Sciatic nerve (tissue), 2 donors: ENCODE results near the gene UBE2D1. TPM values are rescaled to one million over a fixed set of nuclear protein-coding genes. Genes with fewer than 3 reads are reported as not detected.
A peak's percentile ranks its signal among the peaks of the same experiment; 100 is the strongest.

Source experiments
- ATAC-seq: fragments of 200-7000 bp; cut with Tn5 transposase; one replicate; pipeline ENCODE4 v1.9.1; 2020; ENCODE audit warnings: mild to moderate bottlenecking, moderate library complexity
- DNase-seq: peaks from one replicate; pipeline ENCODE4 v3.0.0-alpha.2; 2020; ENCODE audit warnings: low spot score
- intact Hi-C: fragments of 100-400 bp; cut with DNase I; formaldehyde crosslinking; loops from one replicate; pipeline ENCODE4 v1.14.2; 2022
- total RNA-seq: library from RNA; stranded (reverse); fragmentation: NEBNext Ultra II Directional; extraction: Animal tissue kit (Norgen Biotek cat#: 25700); gene quantifications from one replicate; pipeline ENCODE4 v1.2.1, GENCODE V29; 2021
- donor health status: DM: no; HTN: no; CAD: no.
- donor health status: DM: no; HTN: no; CAD: no.

The UBE2D1 gene
- total RNA-seq, 1 donor from 2014 or later = 16.8 TPM

- ATAC-seq (peak; percentile 64), DNase-seq (peak; percentile 59)
- intact Hi-C loops = no loop called here
Observed at GRCh38 chr10:58335306-58336005, 650 bp downstream of the UBE2D1 start.

- no peak for ATAC-seq
- no peak for DNase-seq
- intact Hi-C loops = no loop called here
Observed at GRCh38 chr10:58336242-58336641, 1.4 kb downstream of the UBE2D1 start.

DNA sequence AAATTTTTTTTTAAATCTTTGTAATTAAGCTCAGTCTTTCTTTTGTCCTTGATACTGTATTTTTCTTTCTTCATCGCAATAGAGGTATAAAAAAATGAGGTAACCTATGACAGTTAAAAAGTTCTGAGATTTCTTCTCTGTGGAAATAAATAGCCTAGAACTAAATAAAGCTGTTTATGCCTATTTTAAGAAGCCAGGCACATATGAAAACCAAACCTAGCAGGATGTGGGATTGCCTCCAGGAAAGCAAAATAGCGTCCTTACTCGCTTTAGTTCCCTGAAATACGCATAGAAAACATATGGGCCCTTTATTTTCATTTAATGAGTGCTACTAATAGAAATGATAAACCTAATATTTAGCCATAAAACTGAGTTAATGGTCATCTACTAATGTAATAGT lies 6.6 kb downstream of the UBE2D1 start:
- intact Hi-C loops = no loop called here
- no peak for ATAC-seq
- DNase-seq = no peak

GRCh38 chr10:58341947-58342346 lies 7.1 kb downstream of the UBE2D1 start:
- intact Hi-C loops = no loop called here
- DNase-seq (no peak), ATAC-seq (no peak)

DNA sequence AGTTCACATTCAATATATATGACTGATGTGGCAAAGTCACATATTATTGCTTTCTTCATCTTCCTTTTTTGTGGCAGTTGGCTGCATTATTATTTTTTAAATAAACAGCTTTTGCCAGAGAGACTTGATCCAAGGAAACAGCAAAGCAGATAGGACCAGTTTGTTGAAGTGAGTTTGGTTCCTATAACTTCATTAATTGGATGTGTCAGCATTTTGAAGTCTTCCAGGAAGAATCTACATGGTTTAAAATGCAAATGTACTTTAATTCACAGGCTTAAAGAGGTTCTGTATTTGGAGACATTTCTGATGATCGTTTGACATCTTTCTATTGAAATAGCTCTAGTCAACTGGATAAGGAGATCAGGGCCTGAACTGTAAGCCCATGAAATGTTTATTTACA lies 13.2 kb downstream of the UBE2D1 start:
- intact Hi-C loops = no loop called here

DNA sequence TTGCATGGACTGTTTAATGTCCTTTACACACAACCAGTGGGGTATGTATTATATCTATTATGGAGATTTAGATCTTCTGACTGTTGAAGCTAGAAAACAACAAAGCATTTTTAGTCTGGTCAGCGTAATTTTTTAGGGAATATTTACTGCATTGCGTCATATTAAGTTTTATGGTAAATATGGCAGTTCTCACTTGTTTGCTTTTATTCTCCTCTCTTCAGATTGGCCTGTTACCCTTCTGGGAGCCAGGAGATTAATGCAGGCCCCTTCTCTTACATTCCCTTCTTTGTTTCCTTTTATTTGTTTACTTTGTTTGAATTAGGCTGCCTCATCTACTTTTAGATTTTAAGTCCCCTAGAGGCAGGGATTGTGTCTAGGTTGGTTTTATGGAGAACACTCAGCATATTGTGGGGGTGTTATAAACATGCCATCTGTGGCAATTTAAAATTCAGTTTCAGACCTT lies 13.8 kb downstream of the UBE2D1 start:
- intact Hi-C loops = no loop called here
- DNase-seq = no peak
- ATAC-seq = no peak

More for the DNA sequence above, 13.2 kb downstream of the UBE2D1 start:
- ATAC-seq (no peak), DNase-seq (no peak)

DNA sequence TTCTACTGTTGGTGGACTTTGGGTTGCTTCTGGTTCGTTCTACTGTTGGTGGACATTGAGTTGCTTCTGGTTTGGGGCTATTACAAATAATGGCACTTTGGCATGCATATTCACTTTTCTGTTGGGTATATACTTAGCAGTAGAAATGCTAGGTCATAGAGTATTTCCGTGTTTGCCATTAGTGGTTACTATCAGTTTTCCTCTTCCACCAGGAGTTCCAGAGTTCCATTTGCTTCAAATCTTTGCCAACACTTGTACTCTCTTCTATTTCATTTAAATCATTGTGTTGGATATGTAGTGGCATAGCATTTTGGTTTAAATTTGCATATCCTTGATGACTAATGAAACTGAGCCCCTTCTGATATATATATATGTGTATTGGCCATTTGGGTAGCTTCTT lies 15.2 kb downstream of the UBE2D1 start:
- intact Hi-C loops = no loop called here
- DNase-seq (no peak), ATAC-seq (no peak)

- no peak for ATAC-seq
- no peak for DNase-seq
- intact Hi-C loops = no loop called here
Observed at GRCh38 chr10:58350619-58351323, 16.0 kb downstream of the UBE2D1 start.

- intact Hi-C loops = no loop called here
- DNase-seq = no peak
- ATAC-seq = no peak
Observed at GRCh38 chr10:58351616-58352578, 17.1 kb downstream of the UBE2D1 start.

DNA sequence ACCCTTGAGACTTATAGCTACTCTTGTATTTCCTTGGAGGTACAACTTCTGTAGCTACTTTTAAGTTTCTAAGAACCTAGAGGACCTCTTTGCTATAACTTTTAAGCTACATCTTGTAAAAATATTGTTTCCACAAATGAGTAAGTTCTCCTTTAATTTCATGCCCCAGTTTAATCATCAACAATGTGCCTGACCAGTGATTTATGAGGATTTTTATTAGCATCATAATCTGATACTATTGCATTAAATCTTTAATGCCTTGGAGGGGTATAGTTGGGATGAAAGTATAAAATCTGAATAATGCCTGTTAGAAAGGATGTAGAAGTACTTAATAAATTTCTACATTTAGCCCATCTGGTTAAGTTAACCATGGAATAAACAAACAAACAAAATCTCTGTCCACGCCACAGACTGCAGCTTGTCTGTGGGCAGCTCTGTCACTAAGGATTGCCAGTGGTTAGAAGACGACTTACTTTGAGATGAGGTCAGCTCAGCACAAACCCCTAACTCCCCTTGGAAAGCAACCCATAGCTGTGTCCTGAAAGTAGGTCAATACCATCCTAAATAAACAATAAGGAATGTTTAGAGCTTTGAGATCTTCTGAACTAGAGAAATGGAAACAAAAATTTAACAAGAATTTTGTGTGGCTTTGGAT lies 18.3 kb downstream of the UBE2D1 start:
- no peak for ATAC-seq
- intact Hi-C loops = no loop called here
- DNase-seq = no peak

GRCh38 chr10:58356756-58357155 lies 21.9 kb downstream of the UBE2D1 start:
- ATAC-seq (no peak), DNase-seq (no peak)
- intact Hi-C loops = no loop called here

DNA sequence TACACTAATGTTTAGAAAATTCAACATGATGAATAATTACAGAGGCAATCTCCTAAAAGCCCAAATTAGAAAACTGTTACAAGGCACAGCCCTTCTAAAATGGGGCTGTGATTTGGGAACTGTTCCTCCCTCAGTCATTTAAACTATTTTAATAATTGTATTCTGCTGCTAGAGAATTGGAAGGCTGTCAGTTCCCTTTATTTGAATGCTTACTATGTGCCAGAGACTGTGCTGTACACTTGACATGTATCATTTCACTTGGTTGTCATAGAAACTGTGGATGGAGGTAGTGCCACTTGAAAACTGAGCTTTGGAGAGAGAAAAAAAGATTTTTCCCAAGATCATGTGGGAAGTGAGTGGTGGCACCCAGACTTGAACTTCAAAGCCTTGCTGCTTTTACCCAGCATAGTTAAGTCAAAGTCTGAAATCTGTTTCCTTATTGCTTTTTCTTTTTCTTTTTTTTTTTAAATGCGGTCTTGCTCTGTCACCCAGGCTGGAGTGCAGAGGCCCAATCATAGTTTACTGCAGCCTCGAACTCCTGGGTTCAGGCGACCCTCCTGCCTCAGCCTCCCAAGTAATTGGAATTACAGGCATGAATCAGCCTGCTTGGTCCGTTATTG lies 23.6 kb downstream of the UBE2D1 start:
- DNase-seq (no peak), ATAC-seq (no peak)

GRCh38 chr10:58358947-58359346 lies 24.1 kb downstream of the UBE2D1 start:
- no peak for ATAC-seq
- intact Hi-C loops = no loop called here
- DNase-seq = no peak

More for the DNA sequence above, 23.6 kb downstream of the UBE2D1 start:
- intact Hi-C loops = no loop called here

DNA sequence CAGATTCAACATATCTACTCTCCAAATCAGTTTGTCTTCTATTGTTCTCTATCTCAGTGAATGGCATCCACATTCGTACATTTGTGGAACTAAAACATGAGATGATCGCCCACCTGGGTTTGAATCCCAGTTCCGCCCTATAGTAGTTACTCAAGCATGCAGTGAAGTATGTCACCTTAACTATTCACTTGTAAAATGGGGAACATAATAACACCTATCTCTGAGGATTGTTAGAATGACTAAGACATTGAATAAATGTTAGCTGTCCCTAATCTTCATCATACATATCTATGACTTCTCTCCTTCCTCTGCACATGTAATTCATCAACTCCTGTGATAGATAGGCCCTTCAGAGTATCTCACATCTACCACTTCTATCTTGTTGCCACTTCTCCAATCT lies 24.7 kb downstream of the UBE2D1 start:
- DNase-seq (no peak), ATAC-seq (no peak)
- intact Hi-C loops = no loop called here

- intact Hi-C loops = no loop called here
- ATAC-seq = no peak
- DNase-seq = no peak
Observed at GRCh38 chr10:58360412-58361004, 25.7 kb downstream of the UBE2D1 start.

- intact Hi-C loops = no loop called here
Observed at GRCh38 chr10:58361353-58361752, 26.5 kb downstream of the UBE2D1 start.

DNA sequence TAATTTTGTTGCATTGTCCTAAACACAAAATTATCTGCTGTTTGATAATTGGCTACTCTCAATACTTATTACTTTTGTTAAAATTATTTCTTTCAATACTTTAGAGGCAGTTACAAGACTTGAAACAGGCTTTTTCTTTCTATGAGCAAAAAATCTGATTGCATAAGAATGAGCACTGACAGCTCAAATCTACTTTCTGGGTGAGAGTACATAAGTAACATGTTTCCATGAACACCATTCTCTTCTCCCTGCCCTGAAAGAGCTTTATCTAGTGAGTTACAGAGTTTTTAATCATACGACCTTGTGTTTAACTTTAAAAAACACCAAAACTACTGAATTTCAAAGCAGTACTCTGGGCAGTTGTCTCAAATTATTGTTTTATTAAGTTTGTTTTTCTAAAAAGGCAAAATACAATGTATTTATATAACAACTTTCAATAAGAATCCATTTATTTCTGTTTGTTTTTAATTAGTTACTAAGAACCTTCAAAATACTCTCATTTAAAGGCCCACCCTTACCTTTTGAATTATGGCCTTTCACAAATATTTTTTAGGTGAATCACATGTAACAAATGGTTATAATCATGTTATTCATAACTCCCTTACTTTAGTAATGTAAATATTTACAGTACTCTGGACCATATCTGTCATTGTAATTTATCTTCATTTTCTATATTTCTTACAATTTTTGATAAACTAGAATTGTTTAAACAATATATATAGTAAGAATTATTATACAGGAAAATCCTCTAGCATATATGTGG lies 27.4 kb downstream of the UBE2D1 start:
- ATAC-seq = no peak

More at GRCh38 chr10:58361353-58361752, 26.5 kb downstream of the UBE2D1 start:
- ATAC-seq (no peak), DNase-seq (no peak)

More for the DNA sequence above, 27.4 kb downstream of the UBE2D1 start:
- no peak for DNase-seq
- intact Hi-C loops = no loop called here
